Brain microvascular endothelial cell (primary cell): ENCODE data around the gene PIGW.

ENCODE experiments used
- DNase-seq: peaks from one replicate; pipeline ENCODE4 v3.0.0-alpha.2; 2020
- H3K27ac ChIP-seq: fragments of 250-450 bp; sonication (Bioruptor Pico); 2 replicates; pipeline ENCODE4 v1.5.1; 2020; ENCODE audit warnings: mild to moderate bottlenecking, moderate library complexity
- H3K27me3 ChIP-seq: fragments of 250-450 bp; sonication (Bioruptor Pico); replicated peaks from 2 replicates; pipeline ENCODE4 v1.5.1; 2020; ENCODE audit warnings: mild to moderate bottlenecking
- H3K36me3 ChIP-seq: fragments of 250-450 bp; sonication (Bioruptor Pico); replicated peaks from 2 replicates; pipeline ENCODE4 v1.5.1; 2020; ENCODE audit warnings: mild to moderate bottlenecking
- H3K4me3 ChIP-seq: 2 replicates; pipeline ENCODE4 v1.5.1; 2011; ENCODE audit warnings: low read depth, mild to moderate bottlenecking, control low read depth, low read length, moderate library complexity
- CTCF ChIP-seq: IDR thresholded peaks from 2 replicates; pipeline ENCODE4 v1.5.1; 2011; ENCODE audit warnings: low read depth, mild to moderate bottlenecking, moderate library complexity, low read length, control low read depth, inconsistent platforms; ENCODE audit errors: missing control alignments
- in situ Hi-C: cut with HindIII; loops from 2 replicates; pipeline ENCODE4 v1.10.0; 2017; ENCODE audit warnings: low sequenced_read_pairs, low pct_ligation_motif_present

Gene PIGW

DNA sequence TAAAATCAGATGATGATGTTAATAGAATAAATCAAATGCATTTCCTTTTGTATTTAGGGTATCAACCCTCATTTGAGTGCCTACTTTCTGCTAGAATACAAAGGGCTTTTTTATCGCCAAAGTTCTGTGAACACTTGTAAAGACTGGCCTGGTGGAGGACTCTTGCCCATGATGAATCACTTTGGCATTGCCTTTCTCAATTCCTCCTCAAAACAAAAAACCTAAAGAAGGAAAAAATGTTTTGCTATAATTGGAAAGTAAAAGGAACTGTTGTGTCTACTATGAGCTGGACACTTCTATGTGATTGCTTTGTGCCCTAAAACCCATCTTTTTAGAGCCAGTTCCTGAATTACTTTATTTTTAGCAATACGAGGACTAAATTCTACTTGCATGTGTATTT, 43.9 kb downstream of the PIGW start:
- DNase-seq: no peak
- in situ Hi-C loops: no loop called here
- Histone ChIP-seq H3K27ac (no peak overlapping the region), H3K36me3 (peaks cover 75% of the 10 kb centered on the region), H3K4me3 (no peak overlapping the region), H3K27me3 (no peaks in the 10 kb centered on the region)
- no peak for TF ChIP-seq CTCF

DNA sequence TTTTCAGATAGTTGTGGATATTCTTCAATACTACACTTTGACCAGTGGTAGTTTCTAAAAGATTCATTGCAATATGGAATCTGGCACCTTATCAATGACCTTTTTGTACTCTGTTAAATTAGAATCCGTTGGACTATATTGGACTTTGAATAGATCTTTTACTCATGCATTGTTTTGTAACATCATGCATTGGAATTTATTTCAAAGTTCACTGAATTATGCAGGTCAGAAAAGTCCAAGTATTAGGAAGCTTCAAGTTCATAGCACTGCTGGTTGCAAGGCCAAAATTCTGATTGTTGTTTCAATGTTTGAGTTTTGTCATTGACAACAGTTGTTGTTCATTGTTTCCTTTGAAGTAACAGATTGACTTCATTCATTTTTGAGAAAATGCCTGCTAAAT, 49.0 kb downstream of the PIGW start:
- no peak for TF ChIP-seq CTCF
- in situ Hi-C loops: no loop called here
- peaks cover 75% of the 10 kb centered on the region for H3K36me3 ChIP-seq
- H3K27ac ChIP-seq: no peak overlapping the region
- H3K4me3 ChIP-seq: no peak overlapping the region
- H3K27me3 ChIP-seq: no peaks in the 10 kb centered on the region
- DNase-seq: no peak

DNA sequence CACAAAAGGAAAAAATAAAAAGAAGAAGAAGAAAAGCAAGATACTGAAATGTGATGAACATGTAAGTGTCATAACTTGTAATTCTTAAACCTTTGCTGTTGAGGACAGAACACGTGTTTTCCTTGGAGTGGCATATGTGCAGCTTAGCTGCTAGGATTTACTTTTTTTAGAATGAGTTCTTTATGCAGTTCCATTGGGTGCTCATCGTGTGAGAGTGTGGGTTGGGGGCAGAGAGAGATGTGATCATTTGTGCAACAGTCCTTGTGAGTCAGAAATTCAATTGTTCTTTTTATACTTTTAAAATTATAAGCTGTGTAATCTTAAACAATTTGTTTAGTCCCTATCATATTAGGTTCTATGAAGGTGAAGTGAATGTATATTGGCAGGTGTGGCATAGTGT, 51.4 kb downstream of the PIGW start:
- TF ChIP-seq CTCF: no peak
- Histone ChIP-seq H3K4me3 (no peak overlapping the region), H3K36me3 (peaks cover 68% of the 10 kb centered on the region), H3K27me3 (no peaks in the 10 kb centered on the region), H3K27ac (no peak overlapping the region)
- in situ Hi-C loops: no loop called here
- no peak for DNase-seq
